Rectal smooth muscle tissue (tissue), 1 donor: ENCODE measurements around the gene ZNF836.

ENCODE experiments used
- H3K27ac ChIP-seq: one replicate; pipeline ENCODE4 v1.7.0; 2013; ENCODE audit warnings: low read depth, low read length, inconsistent platforms
- H3K27me3 ChIP-seq: one replicate; pipeline ENCODE4 v1.7.0; 2013; ENCODE audit warnings: low read length; ENCODE audit not compliant: control insufficient read depth, insufficient read depth
- H3K36me3 ChIP-seq: one replicate; pipeline ENCODE4 v1.7.0; 2013; ENCODE audit warnings: low read length; ENCODE audit not compliant: control insufficient read depth, insufficient read depth
- H3K4me1 ChIP-seq: one replicate; pipeline ENCODE4 v1.7.0; 2013; ENCODE audit warnings: low read length; ENCODE audit not compliant: control insufficient read depth, insufficient read depth
- H3K4me3 ChIP-seq: one replicate; pipeline ENCODE4 v1.7.0; 2013; ENCODE audit warnings: low read length
- H3K9ac ChIP-seq: one replicate; pipeline ENCODE4 v1.7.0; 2013; ENCODE audit warnings: low read length

ZNF836 gene

DNA sequence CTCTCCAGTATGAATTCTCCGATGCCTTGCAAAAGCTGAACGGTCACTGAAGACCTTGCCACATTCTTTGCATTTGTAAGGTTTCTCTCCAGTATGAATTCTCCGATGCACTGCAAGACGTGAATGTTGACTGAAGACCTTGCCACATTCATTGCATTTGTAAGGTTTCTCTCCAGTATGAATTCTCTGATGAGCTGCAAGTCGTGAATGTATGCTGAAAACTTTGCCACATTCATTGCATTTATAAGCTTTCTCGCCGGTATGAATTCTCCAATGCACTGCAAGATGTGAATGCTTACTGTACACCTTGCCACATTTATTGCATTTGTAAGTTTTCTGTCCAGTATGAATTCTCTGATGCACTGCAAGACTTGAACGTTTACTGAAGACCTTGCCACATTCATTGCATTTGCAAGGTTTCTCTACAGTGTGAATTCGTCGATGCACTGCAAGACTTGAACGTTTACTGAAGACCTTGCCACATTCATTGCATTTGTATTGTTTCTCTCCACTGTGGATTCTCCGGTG lies 55.8 kb downstream of the ZNF836 start:
- Histone ChIP-seq H3K4me3 (peak overlapping the region; percentile 35), H3K4me1 (no peaks in the 10 kb centered on the region), H3K36me3 (peaks cover 36% of the 10 kb centered on the region), H3K9ac (no peak overlapping the region), H3K27me3 (no peaks in the 10 kb centered on the region), H3K27ac (no peak overlapping the region)

DNA sequence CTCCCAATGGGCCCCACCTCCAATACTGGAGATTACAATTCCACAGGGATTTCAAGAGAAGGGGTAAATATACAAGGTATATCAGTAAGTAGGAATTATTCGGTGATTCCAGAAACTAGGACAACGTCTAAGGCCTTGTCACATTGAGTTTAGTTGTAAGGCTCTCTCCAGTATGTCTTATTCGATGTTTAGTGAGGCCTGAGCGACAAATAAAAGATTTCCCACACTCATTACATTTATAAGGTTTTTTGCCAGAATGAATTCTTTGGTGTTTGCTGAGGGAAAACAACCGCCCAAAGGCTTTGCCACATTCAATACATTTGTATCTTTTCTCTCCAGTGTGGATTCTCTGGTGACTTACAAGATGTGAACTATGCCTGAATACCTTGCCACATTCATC lies 56.7 kb downstream of the ZNF836 start:
- Histone ChIP-seq H3K4me1 (no peaks in the 10 kb centered on the region), H3K27ac (no peak overlapping the region), H3K36me3 (peaks cover 36% of the 10 kb centered on the region), H3K4me3 (no peak overlapping the region), H3K9ac (no peak overlapping the region), H3K27me3 (no peaks in the 10 kb centered on the region)

DNA sequence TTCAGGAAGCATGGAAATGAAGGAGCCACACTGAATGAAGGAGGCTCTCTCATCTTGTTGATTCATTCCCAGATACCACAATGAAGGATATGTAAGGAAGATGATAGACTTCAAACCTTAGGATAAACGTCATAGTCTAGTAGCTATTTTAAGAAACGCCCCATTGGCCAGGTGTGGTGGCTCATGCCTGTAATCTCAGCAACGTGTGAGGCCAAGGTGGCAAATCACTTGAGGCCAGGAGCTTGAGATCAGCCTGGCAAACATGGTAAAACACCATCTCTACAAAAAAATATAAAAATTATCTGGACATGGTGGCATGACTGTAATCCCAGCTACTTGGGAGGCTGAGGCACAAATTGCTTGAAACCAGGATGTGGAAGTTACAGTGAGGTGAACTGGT lies 58.8 kb downstream of the ZNF836 start:
- Histone ChIP-seq H3K36me3 (peaks cover 18% of the 10 kb centered on the region), H3K27ac (no peak overlapping the region), H3K4me1 (no peaks in the 10 kb centered on the region), H3K4me3 (no peak overlapping the region), H3K27me3 (no peaks in the 10 kb centered on the region), H3K9ac (no peak overlapping the region)

DNA sequence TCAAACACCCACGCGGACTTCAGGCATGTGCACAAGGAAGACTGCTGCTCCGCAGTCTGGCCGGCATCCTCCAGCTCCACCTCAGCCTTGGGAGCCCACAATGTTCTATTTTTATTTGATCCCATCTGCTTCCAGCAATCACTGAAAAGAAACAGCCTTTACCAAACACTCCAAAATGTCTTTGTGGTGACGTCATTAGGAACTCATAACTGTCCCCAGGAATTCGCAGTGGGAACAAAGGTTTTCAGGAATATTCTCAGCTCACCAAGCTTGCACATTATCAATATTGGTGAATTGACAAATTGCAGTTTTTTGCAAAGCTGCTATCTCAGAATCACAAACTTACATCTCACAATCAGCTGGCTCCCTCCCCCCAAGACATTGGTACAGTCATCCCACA lies 60.6 kb downstream of the ZNF836 start:
- no peak overlapping the region for H3K27ac ChIP-seq

More for the DNA sequence above, 60.6 kb downstream of the ZNF836 start:
- peaks cover 8% of the 10 kb centered on the region for H3K36me3 ChIP-seq
- no peak overlapping the region for H3K9ac ChIP-seq
- no peaks in the 10 kb centered on the region for H3K27me3 ChIP-seq
- no peaks in the 10 kb centered on the region for H3K4me1 ChIP-seq
- H3K4me3 ChIP-seq: no peak overlapping the region
